GM23338 (cell line): ENCODE results near the gene EYS. TPM values are rescaled to one million over a fixed set of nuclear protein-coding genes. Genes with fewer than 3 reads are reported as not detected.
A peak's percentile ranks its signal among the peaks of the same experiment; 100 is the strongest.

ENCODE experiments used
- ATAC-seq: fragments of 200-7000 bp; cut with Tn5 transposase; 3 replicates; pipeline ENCODE4 v1.9.1; 2020
- DNase-seq: peaks from one replicate; pipeline ENCODE4 v3.0.0-alpha.2; 2015; ENCODE audit warnings: low spot score
- H2AFZ ChIP-seq: fragments of 200-600 bp; sonication (generic); 2 replicates; pipeline ENCODE4 v1.8.0; 2016; ENCODE audit warnings: antibody characterized with exemption, mild to moderate bottlenecking, moderate library complexity
- H3F3A ChIP-seq: fragments of 200-600 bp; sonication (generic); replicated peaks from 2 replicates; pipeline ENCODE4 v1.8.0; 2017; ENCODE audit warnings: antibody characterized with exemption, mixed run types, low read depth
- H3K27ac ChIP-seq: fragments of 200-600 bp; sonication (generic); 2 replicates; pipeline ENCODE4 v1.6.1; 2016; ENCODE audit warnings: low read depth
- H3K27me3 ChIP-seq: fragments of 200-600 bp; sonication (generic); 2 replicates; pipeline ENCODE4 v1.8.0; 2016; ENCODE audit warnings: mild to moderate bottlenecking, mixed run types, moderate library complexity; ENCODE audit not compliant: insufficient read depth
- H3K36me3 ChIP-seq: fragments of 200-600 bp; sonication (generic); 2 replicates; pipeline ENCODE4 v1.8.0; 2016; ENCODE audit warnings: mild to moderate bottlenecking; ENCODE audit not compliant: insufficient read depth
- H3K4me1 ChIP-seq: fragments of 200-600 bp; sonication (generic); 2 replicates; pipeline ENCODE4 v1.8.0; 2016; ENCODE audit warnings: mild to moderate bottlenecking, moderate library complexity; ENCODE audit not compliant: insufficient read depth
- H3K4me2 ChIP-seq: fragments of 200-600 bp; sonication (generic); 2 replicates; pipeline ENCODE4 v1.7.1; 2017; ENCODE audit warnings: mixed run types
- H3K4me3 ChIP-seq: fragments of 200-600 bp; sonication (generic); 2 replicates; pipeline ENCODE4 v1.6.1; 2016; ENCODE audit warnings: mixed run types
- H3K79me2 ChIP-seq: fragments of 200-600 bp; sonication (generic); replicated peaks from 2 replicates; pipeline ENCODE4 v1.8.0; 2017; ENCODE audit warnings: mild to moderate bottlenecking; ENCODE audit not compliant: insufficient read depth
- H3K9me2 ChIP-seq: fragments of 200-600 bp; sonication (generic); 2 replicates; pipeline ENCODE4 v1.8.0; 2017; ENCODE audit not compliant: insufficient read depth
- H4K20me1 ChIP-seq: fragments of 200-600 bp; sonication (generic); replicated peaks from 2 replicates; pipeline ENCODE4 v1.8.0; 2017; ENCODE audit warnings: mild to moderate bottlenecking; ENCODE audit not compliant: insufficient read depth
- H3K27ac Mint-ChIP-seq: 2 replicates; pipeline ENCODE4 v1.8.0; 2020; ENCODE audit warnings: inconsistent platforms, mild to moderate bottlenecking, moderate library complexity, mixed read lengths
- H3K27me3 Mint-ChIP-seq: 3 replicates; pipeline ENCODE4 v1.8.0; 2022; ENCODE audit warnings: low read depth, mild to moderate bottlenecking, moderate library complexity, mixed read lengths, inconsistent platforms; ENCODE audit not compliant: insufficient read depth, poor library complexity
- H3K36me3 Mint-ChIP-seq: 3 replicates; pipeline ENCODE4 v1.8.0; 2021; ENCODE audit warnings: low read depth, mild to moderate bottlenecking, inconsistent platforms, moderate library complexity, mixed read lengths
- H3K4me1 Mint-ChIP-seq: 3 replicates; pipeline ENCODE4 v1.8.0; 2020; ENCODE audit warnings: mild to moderate bottlenecking, inconsistent platforms, mixed read lengths
- H3K4me3 Mint-ChIP-seq: 3 replicates; pipeline ENCODE4 v1.8.0; 2021; ENCODE audit warnings: moderate library complexity, mild to moderate bottlenecking, inconsistent platforms, mixed read lengths
- H3K9me3 Mint-ChIP-seq: 3 replicates; pipeline ENCODE4 v1.8.0; 2020; ENCODE audit warnings: moderate library complexity, mild to moderate bottlenecking, inconsistent platforms, mixed read lengths
- CTCF ChIP-seq, 2 experiments: fragments of 200-600 bp in 1 of 2; sonication (generic) in 1 of 2; conservative IDR thresholded peaks; 2 replicates each; pipeline versions ENCODE4 v1.5.1 to v1.6.1; 2016 to 2017; ENCODE audit warnings: antibody characterized with exemption in 2 of 2, low read depth in 2 of 2, mild to moderate bottlenecking in 2 of 2, moderate library complexity in 1 of 2
- ETS1 ChIP-seq: IDR thresholded peaks from 2 replicates; pipeline ENCODE4 v1.6.1; 2016; ENCODE audit warnings: antibody characterized with exemption
- POLR2AphosphoS5 ChIP-seq: IDR thresholded peaks from 2 replicates; pipeline ENCODE4 v1.6.1; 2016; ENCODE audit warnings: antibody characterized with exemption, low read depth
- REST ChIP-seq: IDR thresholded peaks from one replicate; pipeline ENCODE4 v1.6.1; 2018; ENCODE audit warnings: antibody characterized with exemption; ENCODE audit not compliant: unreplicated experiment
- STAT1 ChIP-seq: IDR thresholded peaks from one replicate; pipeline ENCODE4 v1.6.1; 2016; ENCODE audit warnings: antibody characterized with exemption; ENCODE audit not compliant: unreplicated experiment
- ZNF114 ChIP-seq: fragments of 250-450 bp; sonication (Bioruptor Pico); IDR thresholded peaks from 2 replicates; pipeline ENCODE4 v1.5.0; 2020; ENCODE audit warnings: mild to moderate bottlenecking, moderate library complexity
- polyA plus RNA-seq: library from polyadenylated mRNA; unstranded; fragments of >200 nt; fragmentation: Nextera tagmentation; extraction: Ambion mirVana; gene quantifications from 2 replicates; pipeline ENCODE4 v1.2.1, GENCODE V29; 2016
- total RNA-seq: library from RNA; depleted of rRNA; stranded (reverse); fragments of >200 nt; shearing (Covaris generic); gene quantifications from 2 replicates; pipeline ENCODE4 v1.2.3, GENCODE V29; 2014

The EYS gene
- total and polyA plus RNA-seq, 2 experiments from 2014 or later: 0.38 to 0.52 TPM

DNA sequence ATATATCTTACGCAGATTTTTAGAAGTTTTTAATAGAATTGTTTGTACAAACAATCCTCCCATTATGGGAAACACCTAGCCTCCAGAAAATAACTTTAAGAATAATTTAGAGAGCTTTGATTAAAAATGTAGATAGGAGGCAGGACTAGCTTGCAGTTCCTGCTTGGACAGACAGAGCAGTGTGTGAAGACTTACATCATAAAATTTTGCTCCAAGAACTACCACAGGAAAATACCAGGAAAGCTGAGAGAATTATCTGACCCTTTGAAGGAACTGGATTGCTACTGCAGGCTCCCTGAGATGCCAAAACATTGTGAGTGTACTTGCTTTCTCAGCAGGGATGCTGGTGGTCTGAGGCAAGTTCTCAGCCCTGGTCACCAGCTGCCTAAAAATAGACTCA lies 64.2 kb downstream of the EYS start:
- peaks cover 3% of the 10 kb centered on the region; the same call in 1 of the 2 replicates for H3K9me2 ChIP-seq
- H3F3A ChIP-seq: no peaks in the 10 kb centered on the region
- no peak overlapping the region for H3K4me3 Mint-ChIP-seq
- H2AFZ ChIP-seq: no peak overlapping the region
- TF ChIP-seq REST: no peak
- no peak for TF ChIP-seq ZNF114 (CRISPR knock-in tag)
- no peak for TF ChIP-seq CTCF (conservative IDR thresholded peaks at IDR 0.05; ENCODE audit: low read depth in 2 of 2)
- no peak for TF ChIP-seq STAT1
- TF ChIP-seq POLR2AphosphoS5: no peak
- TF ChIP-seq ETS1: no peak
- H3K4me1 ChIP-seq: no peaks in the 10 kb centered on the region
- no peaks in the 10 kb centered on the region for H3K4me1 Mint-ChIP-seq
- H3K36me3 Mint-ChIP-seq: peaks cover 9% of the 10 kb centered on the region
- no peaks in the 10 kb centered on the region for H3K36me3 ChIP-seq
- no peak for DNase-seq
- no peak for ATAC-seq
- H3K27me3 Mint-ChIP-seq: no peaks in the 10 kb centered on the region
- H3K79me2 ChIP-seq: no peaks in the 10 kb centered on the region
- no peaks in the 10 kb centered on the region for H4K20me1 ChIP-seq
- H3K27ac ChIP-seq: no peak overlapping the region
- no peak overlapping the region for H3K4me3 ChIP-seq
- H3K4me2 ChIP-seq: no peak overlapping the region
- H3K27ac Mint-ChIP-seq: no peak overlapping the region
- H3K27me3 ChIP-seq: no peaks in the 10 kb centered on the region
- peaks cover 18% of the 10 kb centered on the region for H3K9me3 Mint-ChIP-seq

DNA sequence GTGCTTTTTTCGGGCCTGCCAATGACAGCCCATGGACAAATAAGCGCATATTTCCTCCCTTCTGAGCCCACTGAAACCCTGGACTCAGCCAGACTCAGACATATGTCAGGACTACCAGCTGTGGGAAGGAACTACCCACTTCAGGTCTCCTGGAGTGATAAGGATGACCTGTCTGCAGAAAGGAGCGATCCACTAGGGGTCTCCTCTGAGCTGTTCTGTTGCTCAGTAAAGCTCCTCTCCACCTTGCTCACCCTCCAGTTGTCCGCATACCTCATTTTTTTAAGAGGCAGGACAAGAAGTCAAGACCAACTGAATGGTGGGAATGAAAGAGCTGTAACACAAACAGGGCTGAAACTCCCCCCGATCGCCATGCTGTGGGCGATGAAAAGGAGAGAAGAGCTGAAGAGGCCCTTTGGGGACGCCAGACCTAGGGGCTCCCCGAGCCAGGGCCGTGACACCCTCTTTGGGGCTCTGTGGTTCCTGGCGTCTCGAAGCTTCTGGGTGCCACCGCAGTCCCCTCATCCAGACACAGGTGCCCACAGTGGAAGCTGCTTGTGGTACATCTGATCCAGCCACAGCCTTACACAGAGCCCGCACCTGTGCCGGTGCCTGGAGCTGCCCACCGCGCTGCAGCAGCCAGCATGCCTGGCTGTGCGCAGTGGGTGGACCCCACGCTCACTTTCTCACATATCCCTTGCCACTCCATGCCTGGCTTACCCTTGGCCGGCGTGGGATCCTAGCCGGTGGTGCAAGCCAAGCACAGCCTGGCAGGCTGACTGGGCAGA lies 68.8 kb downstream of the EYS start:
- Histone ChIP-seq H3K4me2 (no peak overlapping the region), H3K36me3 (no peaks in the 10 kb centered on the region), H3K4me3 (no peak overlapping the region), H3K4me1 (no peaks in the 10 kb centered on the region), H3K79me2 (no peaks in the 10 kb centered on the region), H3K9me2 (peaks cover 2% of the 10 kb centered on the region; the same call in 1 of the 2 replicates), H3F3A (no peaks in the 10 kb centered on the region), H3K27me3 (no peaks in the 10 kb centered on the region), H3K27ac (no peak overlapping the region), H4K20me1 (no peaks in the 10 kb centered on the region), H2AFZ (peak overlapping the region; percentile 87)
- Mint-ChIP-seq H3K27ac (no peak overlapping the region), H3K4me3 (no peak overlapping the region), H3K4me1 (no peaks in the 10 kb centered on the region), H3K36me3 (no peaks in the 10 kb centered on the region; the same call in 2 of the 3 replicates), H3K9me3 (peaks cover 5% of the 10 kb centered on the region; the same call in 2 of the 3 replicates), H3K27me3 (no peaks in the 10 kb centered on the region)
- TF ChIP-seq ETS1 (no peak), CTCF (conservative IDR thresholded peaks at IDR 0.05; ENCODE audit: low read depth in 2 of 2) (peak; percentile 64 to 65)
- peak; percentile 71 for DNase-seq
- ATAC-seq: peak; percentile 97
